Caco-2 (cell line): ENCODE results near the gene PAM16. TPM values are rescaled to one million over a fixed set of nuclear protein-coding genes. Genes with fewer than 3 reads are reported as not detected.

ENCODE experiments used
- BruUV-seq: library from RNA; stranded (reverse); fragments of 400-500 nt; replicated peaks from 2 replicates; lab custom pipeline; 2021; lab: Mats Ljungman, UMichigan
- CTCF ChIA-PET: fragments of 300-600 bp; sonication (Branson Sonifier 250); formaldehyde crosslinking; loops from one replicate; lab custom pipeline; 2022; ENCODE audit warnings: antibody characterized with exemption; lab: Charles Lee
- POLR2A ChIA-PET: fragments of 300-600 bp; sonication (Branson Sonifier 250); formaldehyde crosslinking; loops from one replicate; lab custom pipeline; 2022; ENCODE audit warnings: antibody characterized with exemption; lab: Charles Lee
- DNase-seq, 2 experiments: peaks; one replicate each; pipeline versions ENCODE4 v3.0.0 to v3.0.0-alpha.2; 2020 to 2022
- H3K27me3 ChIP-seq: replicated peaks from 2 replicates; pipeline ENCODE4 v1.6.0; 2011; ENCODE audit warnings: low read length; ENCODE audit not compliant: control insufficient read depth, insufficient read depth
- H3K36me3 ChIP-seq: 2 replicates; pipeline ENCODE4 v1.5.1; 2011; ENCODE audit warnings: low read length; ENCODE audit not compliant: control insufficient read depth, insufficient read depth
- H3K4me1 ChIP-seq: fragments of 250-450 bp; sonication (Bioruptor Pico); 2 replicates; pipeline ENCODE4 v1.5.1; 2020; ENCODE audit warnings: mild to moderate bottlenecking
- H3K4me3 ChIP-seq: 2 replicates; pipeline ENCODE4 v1.5.1; 2011; ENCODE audit warnings: low read depth, mild to moderate bottlenecking, control low read depth, low read length
- H3K9me3 ChIP-seq: fragments of 250-450 bp; sonication (Bioruptor Pico); 2 replicates; pipeline ENCODE4 v1.5.1; 2020; ENCODE audit warnings: mild to moderate bottlenecking, moderate library complexity
- H3K27ac Mint-ChIP-seq: one replicate; pipeline ENCODE4 v1.8.0; 2022; ENCODE audit warnings: mixed read lengths; ENCODE audit not compliant: unreplicated experiment
- H3K27me3 Mint-ChIP-seq: one replicate; pipeline ENCODE4 v1.8.0; 2022; ENCODE audit warnings: mixed read lengths; ENCODE audit not compliant: insufficient read depth, unreplicated experiment
- H3K36me3 Mint-ChIP-seq: one replicate; pipeline ENCODE4 v1.8.0; 2022; ENCODE audit warnings: mild to moderate bottlenecking, mixed read lengths; ENCODE audit not compliant: insufficient read depth, unreplicated experiment
- H3K4me1 Mint-ChIP-seq: one replicate; pipeline ENCODE4 v1.8.0; 2022; ENCODE audit warnings: low read depth, mixed read lengths; ENCODE audit not compliant: unreplicated experiment
- H3K4me3 Mint-ChIP-seq: one replicate; pipeline ENCODE4 v1.8.0; 2022; ENCODE audit warnings: mild to moderate bottlenecking, moderate library complexity, mixed read lengths; ENCODE audit not compliant: unreplicated experiment
- H3K9me3 Mint-ChIP-seq: one replicate; pipeline ENCODE4 v1.8.0; 2022; ENCODE audit warnings: mixed read lengths; ENCODE audit not compliant: unreplicated experiment
- intact Hi-C: fragments of 100-400 bp; cut with micrococcal nuclease; formaldehyde crosslinking; loops from one replicate; pipeline ENCODE4 v1.10.0; 2022; ENCODE audit not compliant: unreplicated experiment
- total RNA-seq: library from RNA; stranded (reverse); gene quantifications from 2 replicates; pipeline ENCODE4 v1.2.3, GENCODE V29; 2022
- TF ChIP-seq, protein P1 (sequence below), 2 experiments: fragments of 200-600 bp in 1 of 2; IDR thresholded peaks; 1 replicate in 1 of 2; 2 replicates in 1 of 2; pipeline versions ENCODE4 v1.5.1 to v1.8.0; 2011 to 2022; ENCODE audit warnings: antibody characterized with exemption in 1 of 2, control low read depth in 1 of 2, inconsistent platforms in 1 of 2, low read depth in 1 of 2, low read length in 1 of 2, mild to moderate bottlenecking in 1 of 2, moderate library complexity in 1 of 2; ENCODE audit not compliant: insufficient read depth in 1 of 2, severe bottlenecking in 1 of 2, unreplicated experiment in 1 of 2

PAM16 gene
- total RNA-seq, 1 experiment from 2014 or later: 74.1 TPM

DNA sequence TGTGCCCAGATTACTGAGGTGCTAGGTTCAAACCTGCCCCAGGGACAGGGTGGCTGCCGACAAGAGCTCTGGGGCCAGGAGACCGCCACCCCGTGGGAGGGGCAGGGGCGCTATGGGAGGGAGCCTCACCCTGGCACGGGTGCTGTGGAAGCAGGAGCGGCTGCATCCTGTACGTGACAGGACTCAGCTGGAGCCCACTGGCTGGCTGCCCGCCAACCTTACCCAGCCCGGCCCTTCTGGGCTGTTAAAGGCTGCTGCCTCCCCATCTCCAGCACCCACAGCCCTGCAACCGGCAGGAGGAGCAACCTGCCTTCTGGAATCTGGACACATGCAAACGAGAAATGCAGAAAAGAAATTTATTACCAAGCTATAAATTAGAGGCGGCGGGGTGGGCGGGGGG, 11.2 kb downstream of the PAM16 start:
- Histone ChIP-seq H3K27me3 (no peaks in the 10 kb centered on the region), H3K4me1 (no peaks in the 10 kb centered on the region), H3K36me3 (no peaks in the 10 kb centered on the region; the same call in 1 of the 2 replicates), H3K4me3 (no peak overlapping the region), H3K9me3 (no peaks in the 10 kb centered on the region)
- no peak for DNase-seq
- no peaks in the 10 kb centered on the region for H3K4me1 Mint-ChIP-seq
- H3K36me3 Mint-ChIP-seq: peaks cover 49% of the 10 kb centered on the region
- POLR2A ChIA-PET: no interaction called here
- no peak overlapping the region for H3K27ac Mint-ChIP-seq
- H3K9me3 Mint-ChIP-seq: no peaks in the 10 kb centered on the region
- no peak overlapping the region for H3K4me3 Mint-ChIP-seq
- no TSS peak for BruUV-seq
- CTCF ChIA-PET: interaction anchor here (0.6 kb wide), 1 partner anchor 21 kb away, joined by 3 read pairs; no protein-coding TSS in a partner anchor
- intact Hi-C loops: no loop called here
- H3K27me3 Mint-ChIP-seq: no peaks in the 10 kb centered on the region
- TF ChIP-seq, protein P1, sequence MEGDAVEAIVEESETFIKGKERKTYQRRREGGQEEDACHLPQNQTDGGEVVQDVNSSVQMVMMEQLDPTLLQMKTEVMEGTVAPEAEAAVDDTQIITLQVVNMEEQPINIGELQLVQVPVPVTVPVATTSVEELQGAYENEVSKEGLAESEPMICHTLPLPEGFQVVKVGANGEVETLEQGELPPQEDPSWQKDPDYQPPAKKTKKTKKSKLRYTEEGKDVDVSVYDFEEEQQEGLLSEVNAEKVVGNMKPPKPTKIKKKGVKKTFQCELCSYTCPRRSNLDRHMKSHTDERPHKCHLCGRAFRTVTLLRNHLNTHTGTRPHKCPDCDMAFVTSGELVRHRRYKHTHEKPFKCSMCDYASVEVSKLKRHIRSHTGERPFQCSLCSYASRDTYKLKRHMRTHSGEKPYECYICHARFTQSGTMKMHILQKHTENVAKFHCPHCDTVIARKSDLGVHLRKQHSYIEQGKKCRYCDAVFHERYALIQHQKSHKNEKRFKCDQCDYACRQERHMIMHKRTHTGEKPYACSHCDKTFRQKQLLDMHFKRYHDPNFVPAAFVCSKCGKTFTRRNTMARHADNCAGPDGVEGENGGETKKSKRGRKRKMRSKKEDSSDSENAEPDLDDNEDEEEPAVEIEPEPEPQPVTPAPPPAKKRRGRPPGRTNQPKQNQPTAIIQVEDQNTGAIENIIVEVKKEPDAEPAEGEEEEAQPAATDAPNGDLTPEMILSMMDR (IDR thresholded peaks at IDR 0.05; ENCODE audit: insufficient read depth in 1 of 2, low read depth in 1 of 2, low read length in 1 of 2, severe bottlenecking in 1 of 2, unreplicated experiment in 1 of 2): no peak

DNA sequence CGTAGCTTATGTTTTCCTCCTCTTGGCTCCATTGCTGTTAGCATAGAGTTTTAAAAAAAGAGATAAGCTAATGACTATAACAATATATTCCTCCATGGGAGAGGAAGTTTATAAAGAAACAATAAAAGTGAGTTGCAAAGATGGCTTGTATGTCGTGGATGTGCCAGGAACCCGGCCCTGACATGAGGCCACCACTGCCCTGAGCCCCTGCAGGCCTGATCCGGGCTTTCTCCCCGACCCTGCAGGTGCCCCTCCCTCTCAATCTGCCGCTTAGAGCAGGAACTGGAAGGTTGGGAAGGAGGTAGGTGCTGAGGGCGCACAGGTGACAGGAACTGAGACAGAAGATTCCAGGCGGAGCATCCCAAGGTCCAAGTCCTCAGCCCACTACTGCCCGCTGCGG, 11.7 kb downstream of the PAM16 start:
- Mint-ChIP-seq H3K4me1 (no peaks in the 10 kb centered on the region), H3K4me3 (no peak overlapping the region), H3K27ac (no peak overlapping the region), H3K27me3 (no peaks in the 10 kb centered on the region), H3K9me3 (no peaks in the 10 kb centered on the region), H3K36me3 (peaks cover 45% of the 10 kb centered on the region)
- TF ChIP-seq, protein P1 (IDR thresholded peaks at IDR 0.05; ENCODE audit: insufficient read depth in 1 of 2, low read depth in 1 of 2, low read length in 1 of 2, severe bottlenecking in 1 of 2, unreplicated experiment in 1 of 2): no peak
- POLR2A ChIA-PET: no interaction called here
- no peak overlapping the region for H3K4me3 ChIP-seq
- no peaks in the 10 kb centered on the region for H3K27me3 ChIP-seq
- H3K36me3 ChIP-seq: peaks cover 1% of the 10 kb centered on the region; the same call in 1 of the 2 replicates
- H3K9me3 ChIP-seq: no peaks in the 10 kb centered on the region
- no TSS peak for BruUV-seq
- DNase-seq: no peak
- no peaks in the 10 kb centered on the region for H3K4me1 ChIP-seq
- CTCF ChIA-PET: interaction anchor here (0.6 kb wide), 1 partner anchor 22 kb away, joined by 3 read pairs; no protein-coding TSS in a partner anchor
- intact Hi-C loops: no loop called here

DNA sequence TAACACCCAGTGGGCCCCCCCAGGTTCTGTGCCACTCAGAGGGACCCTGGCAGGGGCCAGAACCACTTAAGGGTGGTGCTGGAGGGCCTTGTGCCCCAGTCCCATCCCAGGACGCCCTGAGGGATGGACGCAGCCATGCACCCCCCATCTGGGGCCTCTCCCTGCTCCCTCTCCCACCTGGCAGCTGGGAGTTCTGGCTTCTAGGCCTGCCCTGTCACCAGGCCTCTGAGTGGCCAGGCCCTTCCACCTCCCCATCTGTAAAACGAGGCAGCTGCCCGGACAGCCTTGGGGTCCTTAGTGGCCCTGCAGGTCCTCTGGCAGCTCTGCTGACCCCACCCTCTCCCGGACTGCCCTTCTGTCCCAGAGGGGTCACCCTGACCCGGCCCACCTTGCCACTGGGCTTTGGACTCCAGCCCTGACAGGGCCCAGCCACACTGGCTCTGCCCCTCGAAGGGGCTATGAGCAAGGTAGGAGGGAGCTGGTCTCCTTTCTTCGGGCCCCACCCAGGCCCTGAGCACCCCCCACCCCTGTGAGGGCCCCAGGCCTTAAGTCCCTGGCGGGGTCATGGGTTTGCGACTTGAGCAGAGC, 12.3 kb downstream of the PAM16 start:
- no peak overlapping the region for H3K27ac Mint-ChIP-seq
- TF ChIP-seq, protein P1 (IDR thresholded peaks at IDR 0.05; ENCODE audit: insufficient read depth in 1 of 2, low read depth in 1 of 2, low read length in 1 of 2, severe bottlenecking in 1 of 2, unreplicated experiment in 1 of 2): no peak
- ChIA-PET POLR2A (no interaction called here), CTCF (no interaction called here)
- no peaks in the 10 kb centered on the region for H3K27me3 ChIP-seq
- no peak overlapping the region for H3K4me3 Mint-ChIP-seq
- no peaks in the 10 kb centered on the region for H3K9me3 Mint-ChIP-seq
- no peaks in the 10 kb centered on the region for H3K27me3 Mint-ChIP-seq
- no peak overlapping the region for H3K4me3 ChIP-seq
- no peaks in the 10 kb centered on the region for H3K9me3 ChIP-seq
- H3K4me1 Mint-ChIP-seq: no peaks in the 10 kb centered on the region
- DNase-seq: no peak
- no peaks in the 10 kb centered on the region for H3K4me1 ChIP-seq
- intact Hi-C loops: no loop called here
- no TSS peak for BruUV-seq
- H3K36me3 ChIP-seq: peaks cover 1% of the 10 kb centered on the region; the same call in 1 of the 2 replicates
- H3K36me3 Mint-ChIP-seq: peaks cover 43% of the 10 kb centered on the region
